Measurements from ENCODE around the gene ARG1.

GRCh38 chr6:131602781-131603312, 29.8 kb downstream of the ARG1 start:
- no peak for TF ChIP-seq CTCF (conservative IDR thresholded peaks at IDR 0.05; ENCODE audit: low read length)
- no peak for TF ChIP-seq EZH2phosphoT487 (IDR thresholded peaks at IDR 0.05; ENCODE audit: borderline replicate concordance, low read depth, low read length)
